ENCODE measurements around the gene PARP14. TPM values are rescaled to one million over a fixed set of nuclear protein-coding genes. Genes with fewer than 3 reads are reported as not detected.
A peak's percentile ranks its signal among the peaks of the same experiment; 100 is the strongest.

The PARP14 gene
- total and polyA plus RNA-seq, 10 of the 15 experiments (the other 5 are each of a cell fraction or from before 2014, with no cell fraction given): 21.6 to 189 (median 92.7) TPM

DNA sequence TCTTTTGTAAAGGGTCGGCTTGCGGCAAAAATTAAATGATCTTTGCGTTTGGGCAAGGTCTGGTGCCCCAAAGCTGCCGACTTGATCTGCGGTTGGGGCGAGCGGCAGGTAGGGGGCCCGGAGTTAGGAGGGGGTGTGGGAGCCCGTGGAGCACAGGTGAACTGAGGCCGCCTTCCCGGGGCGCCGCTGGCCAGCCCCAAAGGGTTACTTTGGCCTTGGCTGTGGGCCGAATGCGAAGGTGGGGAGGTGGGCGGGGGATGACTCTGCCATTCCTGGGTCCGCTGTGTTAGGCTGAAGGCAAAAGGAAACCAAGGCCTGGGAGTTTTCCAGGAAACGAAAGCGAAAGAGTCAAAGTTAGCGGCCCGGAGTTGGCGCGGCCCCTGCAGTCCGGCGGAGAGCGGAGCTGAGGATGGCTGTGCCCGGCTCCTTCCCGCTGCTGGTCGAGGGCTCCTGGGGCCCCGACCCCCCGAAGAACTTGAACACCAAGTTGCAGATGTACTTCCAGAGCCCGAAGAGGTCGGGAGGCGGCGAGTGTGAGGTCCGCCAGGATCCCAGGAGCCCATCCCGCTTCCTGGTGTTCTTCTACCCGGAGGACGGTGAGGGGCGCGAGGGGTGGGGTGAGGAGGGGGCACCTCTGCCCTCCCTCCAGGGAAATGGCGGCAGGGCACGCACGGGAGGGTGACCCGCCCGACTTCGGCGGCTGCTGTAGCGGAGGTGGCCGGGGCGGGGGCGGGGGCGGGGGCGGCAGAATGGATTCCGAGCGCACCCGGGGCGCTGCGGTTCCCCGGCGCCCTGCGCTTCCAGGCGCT is at the start of gene PARP14 (continued):
- TF ChIP-seq, protein P1, sequence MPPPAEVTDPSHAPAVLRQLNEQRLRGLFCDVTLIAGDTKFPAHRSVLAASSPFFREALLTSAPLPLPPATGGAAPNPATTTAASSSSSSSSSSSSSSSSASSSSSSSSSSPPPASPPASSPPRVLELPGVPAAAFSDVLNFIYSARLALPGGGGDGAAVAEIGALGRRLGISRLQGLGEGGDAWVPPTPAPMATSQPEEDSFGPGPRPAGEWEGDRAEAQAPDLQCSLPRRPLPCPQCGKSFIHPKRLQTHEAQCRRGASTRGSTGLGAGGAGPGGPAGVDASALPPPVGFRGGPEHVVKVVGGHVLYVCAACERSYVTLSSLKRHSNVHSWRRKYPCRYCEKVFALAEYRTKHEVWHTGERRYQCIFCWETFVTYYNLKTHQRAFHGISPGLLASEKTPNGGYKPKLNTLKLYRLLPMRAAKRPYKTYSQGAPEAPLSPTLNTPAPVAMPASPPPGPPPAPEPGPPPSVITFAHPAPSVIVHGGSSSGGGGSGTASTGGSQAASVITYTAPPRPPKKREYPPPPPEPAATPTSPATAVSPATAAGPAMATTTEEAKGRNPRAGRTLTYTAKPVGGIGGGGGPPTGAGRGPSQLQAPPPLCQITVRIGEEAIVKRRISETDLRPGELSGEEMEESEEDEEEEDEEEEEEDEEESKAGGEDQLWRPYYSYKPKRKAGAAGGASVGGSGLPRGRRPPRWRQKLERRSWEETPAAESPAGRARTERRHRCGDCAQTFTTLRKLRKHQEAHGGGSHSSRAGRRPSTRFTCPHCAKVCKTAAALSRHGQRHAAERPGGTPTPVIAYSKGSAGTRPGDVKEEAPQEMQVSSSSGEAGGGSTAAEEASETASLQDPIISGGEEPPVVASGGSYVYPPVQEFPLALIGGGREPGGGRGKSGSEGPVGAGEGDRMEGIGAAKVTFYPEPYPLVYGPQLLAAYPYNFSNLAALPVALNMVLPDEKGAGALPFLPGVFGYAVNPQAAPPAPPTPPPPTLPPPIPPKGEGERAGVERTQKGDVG (CRISPR knock-in tag; IDR thresholded peaks at IDR 0.05): no peak
- TF ChIP-seq, protein P2, sequence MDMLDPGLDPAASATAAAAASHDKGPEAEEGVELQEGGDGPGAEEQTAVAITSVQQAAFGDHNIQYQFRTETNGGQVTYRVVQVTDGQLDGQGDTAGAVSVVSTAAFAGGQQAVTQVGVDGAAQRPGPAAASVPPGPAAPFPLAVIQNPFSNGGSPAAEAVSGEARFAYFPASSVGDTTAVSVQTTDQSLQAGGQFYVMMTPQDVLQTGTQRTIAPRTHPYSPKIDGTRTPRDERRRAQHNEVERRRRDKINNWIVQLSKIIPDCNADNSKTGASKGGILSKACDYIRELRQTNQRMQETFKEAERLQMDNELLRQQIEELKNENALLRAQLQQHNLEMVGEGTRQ (IDR thresholded peaks at IDR 0.05; ENCODE audit: borderline replicate concordance, low read depth, low read length): no peak
- TF ChIP-seq, protein P3, sequence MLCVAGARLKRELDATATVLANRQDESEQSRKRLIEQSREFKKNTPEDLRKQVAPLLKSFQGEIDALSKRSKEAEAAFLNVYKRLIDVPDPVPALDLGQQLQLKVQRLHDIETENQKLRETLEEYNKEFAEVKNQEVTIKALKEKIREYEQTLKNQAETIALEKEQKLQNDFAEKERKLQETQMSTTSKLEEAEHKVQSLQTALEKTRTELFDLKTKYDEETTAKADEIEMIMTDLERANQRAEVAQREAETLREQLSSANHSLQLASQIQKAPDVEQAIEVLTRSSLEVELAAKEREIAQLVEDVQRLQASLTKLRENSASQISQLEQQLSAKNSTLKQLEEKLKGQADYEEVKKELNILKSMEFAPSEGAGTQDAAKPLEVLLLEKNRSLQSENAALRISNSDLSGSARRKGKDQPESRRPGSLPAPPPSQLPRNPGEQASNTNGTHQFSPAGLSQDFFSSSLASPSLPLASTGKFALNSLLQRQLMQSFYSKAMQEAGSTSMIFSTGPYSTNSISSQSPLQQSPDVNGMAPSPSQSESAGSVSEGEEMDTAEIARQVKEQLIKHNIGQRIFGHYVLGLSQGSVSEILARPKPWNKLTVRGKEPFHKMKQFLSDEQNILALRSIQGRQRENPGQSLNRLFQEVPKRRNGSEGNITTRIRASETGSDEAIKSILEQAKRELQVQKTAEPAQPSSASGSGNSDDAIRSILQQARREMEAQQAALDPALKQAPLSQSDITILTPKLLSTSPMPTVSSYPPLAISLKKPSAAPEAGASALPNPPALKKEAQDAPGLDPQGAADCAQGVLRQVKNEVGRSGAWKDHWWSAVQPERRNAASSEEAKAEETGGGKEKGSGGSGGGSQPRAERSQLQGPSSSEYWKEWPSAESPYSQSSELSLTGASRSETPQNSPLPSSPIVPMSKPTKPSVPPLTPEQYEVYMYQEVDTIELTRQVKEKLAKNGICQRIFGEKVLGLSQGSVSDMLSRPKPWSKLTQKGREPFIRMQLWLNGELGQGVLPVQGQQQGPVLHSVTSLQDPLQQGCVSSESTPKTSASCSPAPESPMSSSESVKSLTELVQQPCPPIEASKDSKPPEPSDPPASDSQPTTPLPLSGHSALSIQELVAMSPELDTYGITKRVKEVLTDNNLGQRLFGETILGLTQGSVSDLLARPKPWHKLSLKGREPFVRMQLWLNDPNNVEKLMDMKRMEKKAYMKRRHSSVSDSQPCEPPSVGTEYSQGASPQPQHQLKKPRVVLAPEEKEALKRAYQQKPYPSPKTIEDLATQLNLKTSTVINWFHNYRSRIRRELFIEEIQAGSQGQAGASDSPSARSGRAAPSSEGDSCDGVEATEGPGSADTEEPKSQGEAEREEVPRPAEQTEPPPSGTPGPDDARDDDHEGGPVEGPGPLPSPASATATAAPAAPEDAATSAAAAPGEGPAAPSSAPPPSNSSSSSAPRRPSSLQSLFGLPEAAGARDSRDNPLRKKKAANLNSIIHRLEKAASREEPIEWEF (IDR thresholded peaks at IDR 0.05; ENCODE audit: insufficient replicate concordance, low read depth, low read length): peak; percentile 57
- TF ChIP-seq SREBF2 (IDR thresholded peaks at IDR 0.05; ENCODE audit: low read length): no peak
- TF ChIP-seq CHD1 (IDR thresholded peaks at IDR 0.05; ENCODE audit: low read depth, low read length): peak; percentile 74; the same call in 1 of the 2 replicates
- TF ChIP-seq BMI1 (IDR thresholded peaks at IDR 0.05; ENCODE audit: borderline replicate concordance): no peak
- 0 out of 2 replicates have a peak, but pooled peaks have one; percentile 32 for TF ChIP-seq CHD4 (IDR thresholded peaks at IDR 0.05)
- peak; percentile 95 for TF ChIP-seq POLR2A (IDR thresholded peaks at IDR 0.05; ENCODE audit: low read depth, low read length)
- TF ChIP-seq, protein P4, sequence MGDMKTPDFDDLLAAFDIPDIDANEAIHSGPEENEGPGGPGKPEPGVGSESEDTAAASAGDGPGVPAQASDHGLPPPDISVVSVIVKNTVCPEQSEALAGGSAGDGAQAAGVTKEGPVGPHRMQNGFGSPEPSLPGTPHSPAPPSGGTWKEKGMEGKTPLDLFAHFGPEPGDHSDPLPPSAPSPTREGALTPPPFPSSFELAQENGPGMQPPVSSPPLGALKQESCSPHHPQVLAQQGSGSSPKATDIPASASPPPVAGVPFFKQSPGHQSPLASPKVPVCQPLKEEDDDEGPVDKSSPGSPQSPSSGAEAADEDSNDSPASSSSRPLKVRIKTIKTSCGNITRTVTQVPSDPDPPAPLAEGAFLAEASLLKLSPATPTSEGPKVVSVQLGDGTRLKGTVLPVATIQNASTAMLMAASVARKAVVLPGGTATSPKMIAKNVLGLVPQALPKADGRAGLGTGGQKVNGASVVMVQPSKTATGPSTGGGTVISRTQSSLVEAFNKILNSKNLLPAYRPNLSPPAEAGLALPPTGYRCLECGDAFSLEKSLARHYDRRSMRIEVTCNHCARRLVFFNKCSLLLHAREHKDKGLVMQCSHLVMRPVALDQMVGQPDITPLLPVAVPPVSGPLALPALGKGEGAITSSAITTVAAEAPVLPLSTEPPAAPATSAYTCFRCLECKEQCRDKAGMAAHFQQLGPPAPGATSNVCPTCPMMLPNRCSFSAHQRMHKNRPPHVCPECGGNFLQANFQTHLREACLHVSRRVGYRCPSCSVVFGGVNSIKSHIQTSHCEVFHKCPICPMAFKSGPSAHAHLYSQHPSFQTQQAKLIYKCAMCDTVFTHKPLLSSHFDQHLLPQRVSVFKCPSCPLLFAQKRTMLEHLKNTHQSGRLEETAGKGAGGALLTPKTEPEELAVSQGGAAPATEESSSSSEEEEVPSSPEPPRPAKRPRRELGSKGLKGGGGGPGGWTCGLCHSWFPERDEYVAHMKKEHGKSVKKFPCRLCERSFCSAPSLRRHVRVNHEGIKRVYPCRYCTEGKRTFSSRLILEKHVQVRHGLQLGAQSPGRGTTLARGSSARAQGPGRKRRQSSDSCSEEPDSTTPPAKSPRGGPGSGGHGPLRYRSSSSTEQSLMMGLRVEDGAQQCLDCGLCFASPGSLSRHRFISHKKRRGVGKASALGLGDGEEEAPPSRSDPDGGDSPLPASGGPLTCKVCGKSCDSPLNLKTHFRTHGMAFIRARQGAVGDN (IDR thresholded peaks at IDR 0.05): peak; percentile 57
- TF ChIP-seq SIN3A (IDR thresholded peaks at IDR 0.05; ENCODE audit: low read depth, low read length): no peak; the same call in 1 of the 2 replicates
- TF ChIP-seq, protein P5, sequence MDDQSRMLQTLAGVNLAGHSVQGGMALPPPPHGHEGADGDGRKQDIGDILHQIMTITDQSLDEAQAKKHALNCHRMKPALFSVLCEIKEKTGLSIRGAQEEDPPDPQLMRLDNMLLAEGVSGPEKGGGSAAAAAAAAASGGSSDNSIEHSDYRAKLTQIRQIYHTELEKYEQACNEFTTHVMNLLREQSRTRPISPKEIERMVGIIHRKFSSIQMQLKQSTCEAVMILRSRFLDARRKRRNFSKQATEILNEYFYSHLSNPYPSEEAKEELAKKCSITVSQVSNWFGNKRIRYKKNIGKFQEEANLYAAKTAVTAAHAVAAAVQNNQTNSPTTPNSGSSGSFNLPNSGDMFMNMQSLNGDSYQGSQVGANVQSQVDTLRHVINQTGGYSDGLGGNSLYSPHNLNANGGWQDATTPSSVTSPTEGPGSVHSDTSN (IDR thresholded peaks at IDR 0.05; ENCODE audit: insufficient replicate concordance, low read depth, low read length): no peak
- no peak for TF ChIP-seq ZZZ3 (IDR thresholded peaks at IDR 0.05; ENCODE audit: control insufficient read depth, insufficient read length, low read depth)
- peak; percentile 49; the same call in 1 of the 2 replicates for TF ChIP-seq NBN (IDR thresholded peaks at IDR 0.05)
- TF ChIP-seq RUNX3 (IDR thresholded peaks at IDR 0.05; ENCODE audit: low read length): peak; percentile 66
- TF ChIP-seq DPF2 (IDR thresholded peaks at IDR 0.05): peak; percentile 71; the same call in 1 of the 2 replicates

Measured in GM12878 (cell line).